GM23338 (cell line): ENCODE results near the gene CAMK1. TPM values are rescaled to one million over a fixed set of nuclear protein-coding genes. Genes with fewer than 3 reads are reported as not detected.

Experiments used
- ATAC-seq: fragments of 200-7000 bp; cut with Tn5 transposase; 3 replicates; pipeline ENCODE4 v1.9.1; 2020
- DNase-seq: peaks from one replicate; pipeline ENCODE4 v3.0.0-alpha.2; 2015; ENCODE audit warnings: low spot score
- H2AFZ ChIP-seq: fragments of 200-600 bp; sonication (generic); 2 replicates; pipeline ENCODE4 v1.8.0; 2016; ENCODE audit warnings: antibody characterized with exemption, mild to moderate bottlenecking, moderate library complexity
- H3F3A ChIP-seq: fragments of 200-600 bp; sonication (generic); replicated peaks from 2 replicates; pipeline ENCODE4 v1.8.0; 2017; ENCODE audit warnings: antibody characterized with exemption, mixed run types, low read depth
- H3K27ac ChIP-seq: fragments of 200-600 bp; sonication (generic); 2 replicates; pipeline ENCODE4 v1.6.1; 2016; ENCODE audit warnings: low read depth
- H3K27me3 ChIP-seq: fragments of 200-600 bp; sonication (generic); 2 replicates; pipeline ENCODE4 v1.8.0; 2016; ENCODE audit warnings: mild to moderate bottlenecking, mixed run types, moderate library complexity; ENCODE audit not compliant: insufficient read depth
- H3K36me3 ChIP-seq: fragments of 200-600 bp; sonication (generic); 2 replicates; pipeline ENCODE4 v1.8.0; 2016; ENCODE audit warnings: mild to moderate bottlenecking; ENCODE audit not compliant: insufficient read depth
- H3K4me1 ChIP-seq: fragments of 200-600 bp; sonication (generic); 2 replicates; pipeline ENCODE4 v1.8.0; 2016; ENCODE audit warnings: mild to moderate bottlenecking, moderate library complexity; ENCODE audit not compliant: insufficient read depth
- H3K4me2 ChIP-seq: fragments of 200-600 bp; sonication (generic); 2 replicates; pipeline ENCODE4 v1.7.1; 2017; ENCODE audit warnings: mixed run types
- H3K4me3 ChIP-seq: fragments of 200-600 bp; sonication (generic); 2 replicates; pipeline ENCODE4 v1.6.1; 2016; ENCODE audit warnings: mixed run types
- H3K79me2 ChIP-seq: fragments of 200-600 bp; sonication (generic); replicated peaks from 2 replicates; pipeline ENCODE4 v1.8.0; 2017; ENCODE audit warnings: mild to moderate bottlenecking; ENCODE audit not compliant: insufficient read depth
- H3K9me2 ChIP-seq: fragments of 200-600 bp; sonication (generic); 2 replicates; pipeline ENCODE4 v1.8.0; 2017; ENCODE audit not compliant: insufficient read depth
- H4K20me1 ChIP-seq: fragments of 200-600 bp; sonication (generic); replicated peaks from 2 replicates; pipeline ENCODE4 v1.8.0; 2017; ENCODE audit warnings: mild to moderate bottlenecking; ENCODE audit not compliant: insufficient read depth
- H3K27ac Mint-ChIP-seq: 2 replicates; pipeline ENCODE4 v1.8.0; 2020; ENCODE audit warnings: inconsistent platforms, mild to moderate bottlenecking, moderate library complexity, mixed read lengths
- H3K27me3 Mint-ChIP-seq: 3 replicates; pipeline ENCODE4 v1.8.0; 2022; ENCODE audit warnings: low read depth, mild to moderate bottlenecking, moderate library complexity, mixed read lengths, inconsistent platforms; ENCODE audit not compliant: insufficient read depth, poor library complexity
- H3K36me3 Mint-ChIP-seq: 3 replicates; pipeline ENCODE4 v1.8.0; 2021; ENCODE audit warnings: low read depth, mild to moderate bottlenecking, inconsistent platforms, moderate library complexity, mixed read lengths
- H3K4me1 Mint-ChIP-seq: 3 replicates; pipeline ENCODE4 v1.8.0; 2020; ENCODE audit warnings: mild to moderate bottlenecking, inconsistent platforms, mixed read lengths
- H3K4me3 Mint-ChIP-seq: 3 replicates; pipeline ENCODE4 v1.8.0; 2021; ENCODE audit warnings: moderate library complexity, mild to moderate bottlenecking, inconsistent platforms, mixed read lengths
- H3K9me3 Mint-ChIP-seq: 3 replicates; pipeline ENCODE4 v1.8.0; 2020; ENCODE audit warnings: moderate library complexity, mild to moderate bottlenecking, inconsistent platforms, mixed read lengths
- CREB1 ChIP-seq: fragments of 250-450 bp; sonication (Bioruptor Pico); IDR thresholded peaks from 2 replicates; pipeline ENCODE4 v1.5.0; 2020; ENCODE audit warnings: low read depth, mild to moderate bottlenecking, moderate library complexity
- EZH2 ChIP-seq: fragments of 200-600 bp; sonication (generic); IDR thresholded peaks from one replicate; pipeline ENCODE4 v1.8.0; 2017; ENCODE audit warnings: antibody characterized with exemption, mild to moderate bottlenecking, low read depth; ENCODE audit not compliant: unreplicated experiment
- EZH2phosphoT487 ChIP-seq: fragments of 200-600 bp; sonication (generic); IDR thresholded peaks from one replicate; pipeline ENCODE4 v1.8.1; 2018; ENCODE audit warnings: antibody characterized with exemption; ENCODE audit not compliant: unreplicated experiment
- JUNB ChIP-seq: IDR thresholded peaks from one replicate; pipeline ENCODE4 v1.6.1; 2016; ENCODE audit warnings: antibody characterized with exemption; ENCODE audit not compliant: unreplicated experiment
- NANOG ChIP-seq: IDR thresholded peaks from 2 replicates; pipeline ENCODE4 v1.6.1; 2016; ENCODE audit warnings: antibody characterized with exemption, borderline replicate concordance
- POLR2AphosphoS5 ChIP-seq: IDR thresholded peaks from 2 replicates; pipeline ENCODE4 v1.6.1; 2016; ENCODE audit warnings: antibody characterized with exemption, low read depth
- ZNF331 ChIP-seq: fragments of 250-450 bp; sonication (Bioruptor Pico); IDR thresholded peaks from 2 replicates; pipeline ENCODE4 v1.5.0; 2020; ENCODE audit warnings: low read depth, mild to moderate bottlenecking, moderate library complexity
- polyA plus RNA-seq: library from polyadenylated mRNA; unstranded; fragments of >200 nt; fragmentation: Nextera tagmentation; extraction: Ambion mirVana; gene quantifications from 2 replicates; pipeline ENCODE4 v1.2.1, GENCODE V29; 2016
- total RNA-seq: library from RNA; depleted of rRNA; stranded (reverse); fragments of >200 nt; shearing (Covaris generic); gene quantifications from 2 replicates; pipeline ENCODE4 v1.2.3, GENCODE V29; 2014
- TF ChIP-seq, protein P1 (sequence below), 2 experiments: fragments of 200-600 bp in 1 of 2; sonication (generic) in 1 of 2; conservative IDR thresholded peaks; 2 replicates each; pipeline versions ENCODE4 v1.5.1 to v1.6.1; 2016 to 2017; ENCODE audit warnings: antibody characterized with exemption in 2 of 2, low read depth in 2 of 2, mild to moderate bottlenecking in 2 of 2, moderate library complexity in 1 of 2
- TF ChIP-seq, protein P2 (sequence below): IDR thresholded peaks from 2 replicates; pipeline ENCODE4 v1.6.1; 2016; ENCODE audit warnings: antibody characterized with exemption
- TF ChIP-seq, protein P3 (sequence below): fragments of 250-450 bp; sonication (Bioruptor Pico); IDR thresholded peaks from 2 replicates; pipeline ENCODE4 v1.5.0; 2020; ENCODE audit warnings: mild to moderate bottlenecking, moderate library complexity

CAMK1 gene
- total and polyA plus RNA-seq, 2 experiments from 2014 or later, result 4.4 TPM

DNA sequence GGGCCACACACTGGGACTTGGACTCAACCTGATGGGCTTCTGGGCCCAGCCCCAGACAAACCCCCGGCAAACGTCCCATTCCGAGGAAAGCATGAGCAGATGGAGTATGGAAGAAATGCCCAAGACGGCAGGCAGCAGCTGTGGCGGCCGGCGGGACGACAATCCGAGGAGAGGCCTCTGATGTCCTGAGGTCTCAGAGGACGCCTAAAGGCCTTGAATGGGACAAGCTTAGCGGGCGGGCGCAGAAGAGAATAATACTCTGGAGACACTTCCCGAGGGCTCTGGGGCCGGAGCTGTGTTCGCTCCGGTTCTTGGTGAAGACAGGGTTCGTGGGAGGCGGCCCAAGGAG, 20.5 kb downstream of the CAMK1 start:
- H3K4me1 Mint-ChIP-seq, result peaks cover 3% of the 10 kb centered on the region; the same call in 2 of the 3 replicates
- H3K79me2 ChIP-seq, result peaks cover 12% of the 10 kb centered on the region
- peak overlapping the region; percentile 96 for H3K4me2 ChIP-seq
- H3K27ac ChIP-seq, result peak overlapping the region; percentile 93
- peaks cover 73% of the 10 kb centered on the region for H3K36me3 Mint-ChIP-seq
- no peaks in the 10 kb centered on the region for H3K27me3 ChIP-seq
- peak overlapping the region; percentile 93 for H3K4me3 Mint-ChIP-seq
- ATAC-seq (peak; percentile 44), DNase-seq (no peak)
- peak overlapping the region; percentile 72 for H2AFZ ChIP-seq
- no peaks in the 10 kb centered on the region for H4K20me1 ChIP-seq
- H3K9me3 Mint-ChIP-seq, result no peaks in the 10 kb centered on the region
- H3K4me1 ChIP-seq, result peaks cover 9% of the 10 kb centered on the region; the same call in 1 of the 2 replicates
- H3K27me3 Mint-ChIP-seq, result peaks cover 7% of the 10 kb centered on the region
- H3K36me3 ChIP-seq, result peaks cover 21% of the 10 kb centered on the region
- H3K27ac Mint-ChIP-seq, result peak overlapping the region; percentile 98
- peaks cover 20% of the 10 kb centered on the region for H3F3A ChIP-seq
- H3K9me2 ChIP-seq, result no peaks in the 10 kb centered on the region; the same call in 1 of the 2 replicates
- peak overlapping the region; percentile 86 for H3K4me3 ChIP-seq
- no peak for TF ChIP-seq CREB1 (CRISPR knock-in tag)
- TF ChIP-seq, protein P1, sequence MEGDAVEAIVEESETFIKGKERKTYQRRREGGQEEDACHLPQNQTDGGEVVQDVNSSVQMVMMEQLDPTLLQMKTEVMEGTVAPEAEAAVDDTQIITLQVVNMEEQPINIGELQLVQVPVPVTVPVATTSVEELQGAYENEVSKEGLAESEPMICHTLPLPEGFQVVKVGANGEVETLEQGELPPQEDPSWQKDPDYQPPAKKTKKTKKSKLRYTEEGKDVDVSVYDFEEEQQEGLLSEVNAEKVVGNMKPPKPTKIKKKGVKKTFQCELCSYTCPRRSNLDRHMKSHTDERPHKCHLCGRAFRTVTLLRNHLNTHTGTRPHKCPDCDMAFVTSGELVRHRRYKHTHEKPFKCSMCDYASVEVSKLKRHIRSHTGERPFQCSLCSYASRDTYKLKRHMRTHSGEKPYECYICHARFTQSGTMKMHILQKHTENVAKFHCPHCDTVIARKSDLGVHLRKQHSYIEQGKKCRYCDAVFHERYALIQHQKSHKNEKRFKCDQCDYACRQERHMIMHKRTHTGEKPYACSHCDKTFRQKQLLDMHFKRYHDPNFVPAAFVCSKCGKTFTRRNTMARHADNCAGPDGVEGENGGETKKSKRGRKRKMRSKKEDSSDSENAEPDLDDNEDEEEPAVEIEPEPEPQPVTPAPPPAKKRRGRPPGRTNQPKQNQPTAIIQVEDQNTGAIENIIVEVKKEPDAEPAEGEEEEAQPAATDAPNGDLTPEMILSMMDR (conservative IDR thresholded peaks at IDR 0.05; ENCODE audit: low read depth in 2 of 2), result 0 out of 4 replicates have a peak, but pooled peaks of 1 of the 2 experiments have one; percentile 5

DNA sequence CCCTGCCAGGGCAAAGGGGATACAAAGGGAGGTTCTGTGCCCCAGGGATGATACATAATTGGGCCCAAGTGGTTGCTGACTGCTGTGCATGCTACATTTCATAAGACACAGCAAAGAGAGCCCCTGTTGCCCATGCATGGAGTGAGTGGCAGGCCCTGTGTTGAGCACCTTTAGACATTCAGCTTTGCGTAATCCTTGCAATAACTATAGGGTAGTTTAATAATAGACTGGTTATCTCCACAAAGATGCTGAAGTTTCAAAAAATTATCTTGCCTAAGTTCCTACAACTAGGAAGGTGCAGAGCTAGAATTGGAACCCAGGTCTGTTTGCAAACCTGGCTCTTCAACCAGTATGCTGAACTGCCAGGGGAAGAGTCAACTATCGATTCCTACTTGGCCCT, 21.7 kb downstream of the CAMK1 start:
- H3K9me3 Mint-ChIP-seq, result no peaks in the 10 kb centered on the region
- Histone ChIP-seq H4K20me1 (no peaks in the 10 kb centered on the region), H3K36me3 (peaks cover 21% of the 10 kb centered on the region), H3F3A (peaks cover 20% of the 10 kb centered on the region), H3K4me1 (peaks cover 9% of the 10 kb centered on the region; the same call in 1 of the 2 replicates), H3K27me3 (no peaks in the 10 kb centered on the region), H3K4me2 (no peak overlapping the region), H3K4me3 (no peak overlapping the region), H3K9me2 (no peaks in the 10 kb centered on the region; the same call in 1 of the 2 replicates), H3K79me2 (peaks cover 12% of the 10 kb centered on the region), H2AFZ (no peak overlapping the region), H3K27ac (no peak overlapping the region)
- DNase-seq (no peak), ATAC-seq (no peak)
- H3K27ac Mint-ChIP-seq, result no peak overlapping the region
- peaks cover 78% of the 10 kb centered on the region for H3K36me3 Mint-ChIP-seq
- peaks cover 3% of the 10 kb centered on the region; the same call in 2 of the 3 replicates for H3K4me1 Mint-ChIP-seq
- H3K27me3 Mint-ChIP-seq, result peaks cover 11% of the 10 kb centered on the region
- no peak overlapping the region for H3K4me3 Mint-ChIP-seq
- TF ChIP-seq ZNF331 (no peak), EZH2 (no peak), NANOG (no peak), CREB1 (CRISPR knock-in tag) (no peak), POLR2AphosphoS5 (no peak), JUNB (no peak), EZH2phosphoT487 (no peak)
- TF ChIP-seq, protein P2, sequence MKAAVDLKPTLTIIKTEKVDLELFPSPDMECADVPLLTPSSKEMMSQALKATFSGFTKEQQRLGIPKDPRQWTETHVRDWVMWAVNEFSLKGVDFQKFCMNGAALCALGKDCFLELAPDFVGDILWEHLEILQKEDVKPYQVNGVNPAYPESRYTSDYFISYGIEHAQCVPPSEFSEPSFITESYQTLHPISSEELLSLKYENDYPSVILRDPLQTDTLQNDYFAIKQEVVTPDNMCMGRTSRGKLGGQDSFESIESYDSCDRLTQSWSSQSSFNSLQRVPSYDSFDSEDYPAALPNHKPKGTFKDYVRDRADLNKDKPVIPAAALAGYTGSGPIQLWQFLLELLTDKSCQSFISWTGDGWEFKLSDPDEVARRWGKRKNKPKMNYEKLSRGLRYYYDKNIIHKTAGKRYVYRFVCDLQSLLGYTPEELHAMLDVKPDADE, result no peak
- TF ChIP-seq, protein P1 (conservative IDR thresholded peaks at IDR 0.05; ENCODE audit: low read depth in 2 of 2), result no peak
- TF ChIP-seq, protein P3, sequence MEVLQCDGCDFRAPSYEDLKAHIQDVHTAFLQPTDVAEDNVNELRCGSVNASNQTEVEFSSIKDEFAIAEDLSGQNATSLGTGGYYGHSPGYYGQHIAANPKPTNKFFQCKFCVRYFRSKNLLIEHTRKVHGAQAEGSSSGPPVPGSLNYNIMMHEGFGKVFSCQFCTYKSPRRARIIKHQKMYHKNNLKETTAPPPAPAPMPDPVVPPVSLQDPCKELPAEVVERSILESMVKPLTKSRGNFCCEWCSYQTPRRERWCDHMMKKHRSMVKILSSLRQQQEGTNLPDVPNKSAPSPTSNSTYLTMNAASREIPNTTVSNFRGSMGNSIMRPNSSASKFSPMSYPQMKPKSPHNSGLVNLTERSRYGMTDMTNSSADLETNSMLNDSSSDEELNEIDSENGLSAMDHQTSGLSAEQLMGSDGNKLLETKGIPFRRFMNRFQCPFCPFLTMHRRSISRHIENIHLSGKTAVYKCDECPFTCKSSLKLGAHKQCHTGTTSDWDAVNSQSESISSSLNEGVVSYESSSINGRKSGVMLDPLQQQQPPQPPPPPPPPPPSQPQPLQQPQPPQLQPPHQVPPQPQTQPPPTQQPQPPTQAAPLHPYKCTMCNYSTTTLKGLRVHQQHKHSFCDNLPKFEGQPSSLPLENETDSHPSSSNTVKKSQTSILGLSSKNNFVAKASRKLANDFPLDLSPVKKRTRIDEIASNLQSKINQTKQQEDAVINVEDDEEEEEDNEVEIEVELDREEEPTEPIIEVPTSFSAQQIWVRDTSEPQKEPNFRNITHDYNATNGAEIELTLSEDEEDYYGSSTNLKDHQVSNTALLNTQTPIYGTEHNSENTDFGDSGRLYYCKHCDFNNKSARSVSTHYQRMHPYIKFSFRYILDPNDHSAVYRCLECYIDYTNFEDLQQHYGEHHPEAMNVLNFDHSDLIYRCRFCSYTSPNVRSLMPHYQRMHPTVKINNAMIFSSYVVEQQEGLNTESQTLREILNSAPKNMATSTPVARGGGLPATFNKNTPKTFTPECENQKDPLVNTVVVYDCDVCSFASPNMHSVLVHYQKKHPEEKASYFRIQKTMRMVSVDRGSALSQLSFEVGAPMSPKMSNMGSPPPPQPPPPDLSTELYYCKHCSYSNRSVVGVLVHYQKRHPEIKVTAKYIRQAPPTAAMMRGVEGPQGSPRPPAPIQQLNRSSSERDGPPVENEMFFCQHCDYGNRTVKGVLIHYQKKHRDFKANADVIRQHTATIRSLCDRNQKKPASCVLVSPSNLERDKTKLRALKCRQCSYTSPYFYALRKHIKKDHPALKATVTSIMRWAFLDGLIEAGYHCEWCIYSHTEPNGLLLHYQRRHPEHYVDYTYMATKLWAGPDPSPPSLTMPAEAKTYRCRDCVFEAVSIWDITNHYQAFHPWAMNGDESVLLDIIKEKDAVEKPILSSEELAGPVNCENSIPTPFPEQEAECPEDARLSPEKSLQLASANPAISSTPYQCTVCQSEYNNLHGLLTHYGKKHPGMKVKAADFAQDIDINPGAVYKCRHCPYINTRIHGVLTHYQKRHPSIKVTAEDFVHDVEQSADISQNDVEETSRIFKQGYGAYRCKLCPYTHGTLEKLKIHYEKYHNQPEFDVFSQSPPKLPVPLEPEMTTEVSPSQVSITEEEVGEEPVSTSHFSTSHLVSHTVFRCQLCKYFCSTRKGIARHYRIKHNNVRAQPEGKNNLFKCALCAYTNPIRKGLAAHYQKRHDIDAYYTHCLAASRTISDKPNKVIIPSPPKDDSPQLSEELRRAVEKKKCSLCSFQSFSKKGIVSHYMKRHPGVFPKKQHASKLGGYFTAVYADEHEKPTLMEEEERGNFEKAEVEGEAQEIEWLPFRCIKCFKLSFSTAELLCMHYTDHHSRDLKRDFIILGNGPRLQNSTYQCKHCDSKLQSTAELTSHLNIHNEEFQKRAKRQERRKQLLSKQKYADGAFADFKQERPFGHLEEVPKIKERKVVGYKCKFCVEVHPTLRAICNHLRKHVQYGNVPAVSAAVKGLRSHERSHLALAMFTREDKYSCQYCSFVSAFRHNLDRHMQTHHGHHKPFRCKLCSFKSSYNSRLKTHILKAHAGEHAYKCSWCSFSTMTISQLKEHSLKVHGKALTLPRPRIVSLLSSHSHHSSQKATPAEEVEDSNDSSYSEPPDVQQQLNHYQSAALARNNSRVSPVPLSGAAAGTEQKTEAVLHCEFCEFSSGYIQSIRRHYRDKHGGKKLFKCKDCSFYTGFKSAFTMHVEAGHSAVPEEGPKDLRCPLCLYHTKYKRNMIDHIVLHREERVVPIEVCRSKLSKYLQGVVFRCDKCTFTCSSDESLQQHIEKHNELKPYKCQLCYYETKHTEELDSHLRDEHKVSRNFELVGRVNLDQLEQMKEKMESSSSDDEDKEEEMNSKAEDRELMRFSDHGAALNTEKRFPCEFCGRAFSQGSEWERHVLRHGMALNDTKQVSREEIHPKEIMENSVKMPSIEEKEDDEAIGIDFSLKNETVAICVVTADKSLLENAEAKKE (CRISPR knock-in tag), result no peak
